Epithelial cell of esophagus (primary cell): ENCODE measurements around the gene FAM83B.

Experiments
- DNase-seq: peaks from one replicate; pipeline ENCODE4 v3.0.0; 2010; ENCODE audit warnings: low read depth
- H3K4me3 ChIP-seq: 2 replicates; pipeline ENCODE4 v1.5.1; 2011; ENCODE audit warnings: mild to moderate bottlenecking, low read length, control low read depth
- TF ChIP-seq, protein P1 (sequence below): IDR thresholded peaks from 2 replicates; pipeline ENCODE4 v1.5.1; 2011; ENCODE audit warnings: low read depth, mild to moderate bottlenecking, low read length, control low read depth, inconsistent platforms; ENCODE audit not compliant: insufficient read depth; ENCODE audit errors: missing control alignments

The FAM83B gene

DNA sequence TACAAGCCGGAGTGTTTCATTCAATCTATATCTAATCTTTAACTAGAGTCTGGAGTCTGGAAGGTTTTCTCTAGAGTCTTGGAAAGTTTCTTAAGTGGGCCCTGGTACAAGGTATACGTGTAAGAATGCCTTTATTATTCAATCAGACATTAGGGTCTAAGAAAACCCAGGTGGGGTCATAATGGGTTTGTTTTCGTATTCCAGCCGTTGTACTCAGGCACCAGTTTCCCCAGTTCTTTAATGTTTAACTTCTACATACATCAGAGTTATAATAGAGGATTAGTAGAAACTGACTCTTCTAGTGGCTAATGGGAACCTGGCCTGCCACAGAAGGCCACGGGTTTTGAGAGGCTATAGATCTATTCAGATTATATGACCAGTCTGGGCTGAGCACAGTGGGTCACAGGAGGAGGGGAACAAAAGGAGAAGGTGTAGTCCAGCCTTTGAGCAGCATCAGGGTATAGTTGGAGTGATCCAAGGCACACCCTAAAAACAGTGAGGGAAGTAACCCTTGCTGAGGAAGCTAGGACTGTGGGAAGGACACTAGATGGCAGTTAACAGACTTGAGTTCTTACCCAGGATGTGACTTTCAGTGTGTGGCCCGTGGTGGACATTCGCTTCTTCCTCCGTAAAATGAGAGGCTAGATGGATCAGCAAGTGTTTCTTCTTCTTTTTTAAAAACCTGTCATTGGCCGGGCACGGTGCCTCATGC is 15.5 kb downstream of the FAM83B start:
- TF ChIP-seq, protein P1, sequence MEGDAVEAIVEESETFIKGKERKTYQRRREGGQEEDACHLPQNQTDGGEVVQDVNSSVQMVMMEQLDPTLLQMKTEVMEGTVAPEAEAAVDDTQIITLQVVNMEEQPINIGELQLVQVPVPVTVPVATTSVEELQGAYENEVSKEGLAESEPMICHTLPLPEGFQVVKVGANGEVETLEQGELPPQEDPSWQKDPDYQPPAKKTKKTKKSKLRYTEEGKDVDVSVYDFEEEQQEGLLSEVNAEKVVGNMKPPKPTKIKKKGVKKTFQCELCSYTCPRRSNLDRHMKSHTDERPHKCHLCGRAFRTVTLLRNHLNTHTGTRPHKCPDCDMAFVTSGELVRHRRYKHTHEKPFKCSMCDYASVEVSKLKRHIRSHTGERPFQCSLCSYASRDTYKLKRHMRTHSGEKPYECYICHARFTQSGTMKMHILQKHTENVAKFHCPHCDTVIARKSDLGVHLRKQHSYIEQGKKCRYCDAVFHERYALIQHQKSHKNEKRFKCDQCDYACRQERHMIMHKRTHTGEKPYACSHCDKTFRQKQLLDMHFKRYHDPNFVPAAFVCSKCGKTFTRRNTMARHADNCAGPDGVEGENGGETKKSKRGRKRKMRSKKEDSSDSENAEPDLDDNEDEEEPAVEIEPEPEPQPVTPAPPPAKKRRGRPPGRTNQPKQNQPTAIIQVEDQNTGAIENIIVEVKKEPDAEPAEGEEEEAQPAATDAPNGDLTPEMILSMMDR: no peak
- H3K4me3 ChIP-seq: no peak overlapping the region
- no peak for DNase-seq

GRCh38 chr6:54864272-54864671 is 17.7 kb downstream of the FAM83B start:
- TF ChIP-seq, protein P1: no peak
- DNase-seq: no peak
- H3K4me3 ChIP-seq: no peak overlapping the region

GRCh38 chr6:54865091-54865631 is 18.6 kb downstream of the FAM83B start:
- TF ChIP-seq, protein P1: no peak
- no peak for DNase-seq
- H3K4me3 ChIP-seq: no peak overlapping the region

GRCh38 chr6:54868556-54868955 is 22.0 kb downstream of the FAM83B start:
- TF ChIP-seq, protein P1: no peak
- H3K4me3 ChIP-seq: no peak overlapping the region
- no peak for DNase-seq

DNA sequence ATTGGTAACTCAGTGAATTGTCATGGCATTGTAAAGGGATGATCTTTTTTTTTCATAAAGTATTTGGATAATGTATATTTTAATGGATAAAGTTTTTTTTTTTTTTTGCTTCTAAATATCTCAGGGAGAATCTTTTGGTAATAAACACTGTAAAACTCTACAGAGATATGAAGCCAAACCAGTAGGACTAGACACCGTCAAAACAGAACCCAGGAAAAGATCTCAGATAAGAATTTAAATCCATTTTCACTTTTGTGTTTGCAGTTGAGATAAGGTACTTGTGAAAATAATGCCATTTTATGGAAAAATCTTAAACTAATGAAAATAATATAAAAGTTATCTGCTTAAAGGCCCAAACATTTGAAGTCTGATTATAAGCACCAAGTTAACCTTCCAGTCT is 27.0 kb downstream of the FAM83B start:
- TF ChIP-seq, protein P1: no peak
- no peak for DNase-seq
- no peak overlapping the region for H3K4me3 ChIP-seq

DNA sequence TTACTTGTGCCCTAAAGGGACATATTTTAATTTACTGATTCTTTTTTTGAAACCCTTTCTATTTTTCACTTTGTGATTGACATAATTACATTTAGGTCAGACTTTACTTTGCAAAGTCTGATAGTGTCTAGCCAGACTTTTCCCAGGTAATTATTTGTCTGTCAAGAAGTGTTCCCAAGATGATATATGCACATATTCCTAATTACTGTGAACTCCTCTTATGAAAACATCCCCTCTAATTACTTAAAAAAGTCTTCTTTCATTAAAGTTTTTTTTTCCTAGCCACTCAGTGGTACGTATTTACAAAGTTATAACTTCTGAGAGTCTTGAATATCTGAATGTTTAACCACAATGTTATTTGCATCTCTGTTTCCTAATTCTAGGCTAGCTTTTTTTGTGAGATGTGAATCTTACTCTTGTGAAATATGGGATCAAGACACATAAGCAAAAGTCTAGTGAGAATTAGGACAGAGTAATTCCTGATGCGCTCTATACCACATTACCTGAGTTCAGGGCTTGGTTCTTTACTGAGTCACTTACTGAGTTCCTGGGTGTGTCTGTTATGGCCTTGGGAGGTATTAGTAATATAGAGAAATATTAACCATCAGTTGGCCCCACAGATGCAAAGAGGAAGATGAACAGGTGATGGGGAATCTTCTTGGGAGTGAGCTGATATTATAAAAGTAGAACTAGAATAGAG is 27.9 kb downstream of the FAM83B start:
- TF ChIP-seq, protein P1: no peak
- H3K4me3 ChIP-seq: no peak overlapping the region
- DNase-seq: peak; percentile 95
